ENCODE results near the gene NAALADL2.

Gene NAALADL2

DNA sequence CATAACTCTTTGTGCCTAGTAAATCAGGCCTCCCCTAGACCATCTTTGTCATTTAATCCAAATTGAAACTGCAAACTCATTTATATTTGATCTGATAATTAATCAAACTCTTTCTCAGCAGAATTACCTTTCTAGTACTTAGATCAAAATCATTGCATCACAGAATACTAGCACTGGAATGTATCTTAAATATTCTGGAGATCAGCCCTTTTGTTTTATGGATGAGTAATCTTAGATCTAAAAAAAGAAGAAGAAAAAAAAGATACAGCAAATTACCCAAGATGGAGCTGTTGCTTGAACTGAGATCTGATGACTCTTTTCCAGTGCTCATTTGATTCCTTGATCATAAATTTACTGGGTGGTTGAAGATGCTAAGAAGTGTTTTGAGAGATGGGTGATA, 47.9 kb downstream of the NAALADL2 start:
- no peaks in the 10 kb centered on the region for H3K9me3 ChIP-seq (ENCODE audit: control insufficient read depth, insufficient read depth, low read length)
- H3K4me3 ChIP-seq (ENCODE audit: low read depth, low read length): no peak overlapping the region
- H3K36me3 ChIP-seq (ENCODE audit: control insufficient read depth, insufficient read depth, low read length): no peaks in the 10 kb centered on the region
- H3K27me3 ChIP-seq (ENCODE audit: control insufficient read depth, insufficient read depth, low read length): no peaks in the 10 kb centered on the region
- H3K4me1 ChIP-seq (ENCODE audit: control insufficient read depth, insufficient read depth, low read length): no peaks in the 10 kb centered on the region
- no peak overlapping the region for H3K9ac ChIP-seq (ENCODE audit: low read depth, low read length)

DNA sequence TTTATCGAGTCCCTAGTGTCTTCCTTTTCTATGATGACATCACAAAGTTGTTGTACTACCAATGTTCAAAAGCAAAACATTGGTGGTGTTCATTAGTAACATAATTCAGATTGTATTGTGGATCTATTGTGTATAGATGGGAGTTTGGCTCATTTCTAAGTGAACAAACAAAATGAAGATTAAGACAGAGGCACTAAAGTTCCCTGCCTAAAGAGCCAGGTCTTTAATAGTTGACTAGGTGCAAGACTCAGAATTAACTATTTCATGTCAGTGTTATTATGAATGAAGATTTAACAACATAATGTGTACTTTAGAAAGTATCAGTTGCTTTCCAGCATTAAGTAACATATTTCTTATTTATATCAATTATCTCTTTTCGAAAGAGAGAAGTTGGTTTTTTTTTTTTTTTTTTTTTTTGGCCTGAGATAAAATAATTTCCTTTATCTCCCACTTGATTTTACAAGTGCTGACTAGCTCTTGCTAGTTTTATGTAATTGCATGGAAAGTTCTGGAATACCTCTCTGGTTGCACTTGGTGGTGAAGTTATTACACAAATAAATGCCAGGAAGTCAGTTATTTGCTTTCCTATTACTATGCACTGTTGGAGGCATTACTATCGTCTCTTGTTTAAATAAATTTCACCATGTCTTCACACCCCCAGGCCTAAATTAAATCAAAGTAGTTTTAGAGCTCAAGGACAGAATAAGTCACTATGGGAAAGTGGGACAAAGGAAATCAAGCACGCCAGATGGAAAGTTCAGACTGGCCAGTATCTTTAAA, 48.7 kb downstream of the NAALADL2 start:
- no peaks in the 10 kb centered on the region for H3K36me3 ChIP-seq (ENCODE audit: control insufficient read depth, insufficient read depth, low read length)
- H3K4me1 ChIP-seq (ENCODE audit: control insufficient read depth, insufficient read depth, low read length): no peaks in the 10 kb centered on the region
- no peaks in the 10 kb centered on the region for H3K9me3 ChIP-seq (ENCODE audit: control insufficient read depth, insufficient read depth, low read length)
- H3K27me3 ChIP-seq (ENCODE audit: control insufficient read depth, insufficient read depth, low read length): no peaks in the 10 kb centered on the region
- H3K4me3 ChIP-seq (ENCODE audit: low read depth, low read length): no peak overlapping the region
- no peak overlapping the region for H3K9ac ChIP-seq (ENCODE audit: low read depth, low read length)

DNA sequence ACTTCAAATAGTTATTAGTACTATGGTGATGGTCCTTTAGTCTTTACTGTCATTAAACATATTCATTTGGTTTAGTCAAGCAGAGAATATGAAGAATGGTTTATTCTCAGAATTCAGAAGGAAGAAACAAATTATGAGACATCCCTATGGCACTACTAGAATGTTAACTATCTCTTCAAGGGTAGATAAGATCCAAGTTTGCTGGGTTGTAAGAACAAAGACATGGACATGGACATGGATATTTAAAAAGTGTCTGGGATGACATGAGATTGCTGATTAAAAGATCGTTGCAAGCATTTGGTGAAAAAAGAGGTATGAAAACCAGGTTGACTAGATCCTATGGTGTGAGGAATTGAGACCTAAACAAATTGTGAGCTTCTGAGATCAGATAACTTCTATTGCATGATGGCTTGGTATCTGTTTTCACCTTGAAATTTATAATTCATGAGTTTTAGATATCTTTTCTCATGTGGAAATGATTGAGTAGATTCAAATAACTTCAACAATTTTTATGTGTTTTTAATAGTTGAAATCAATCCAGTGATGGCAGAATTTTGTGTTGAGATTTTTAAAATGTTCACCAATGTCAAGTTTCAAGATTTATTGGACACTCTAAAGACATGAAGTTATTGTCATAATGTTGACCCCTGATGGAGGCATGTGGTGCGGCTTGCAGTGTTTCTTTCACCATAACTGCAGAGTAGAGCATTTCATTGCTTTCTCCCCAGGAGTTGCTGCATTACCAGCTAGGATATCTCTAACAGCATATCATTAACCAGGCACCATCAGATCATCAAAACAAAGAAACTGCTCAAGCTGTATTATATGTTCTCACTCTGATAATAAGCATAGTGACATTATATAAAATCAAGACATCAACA, 72.6 kb downstream of the NAALADL2 start:
- no peaks in the 10 kb centered on the region for H3K27me3 ChIP-seq (ENCODE audit: control insufficient read depth, insufficient read depth, low read length)
- H3K9me3 ChIP-seq (ENCODE audit: control insufficient read depth, insufficient read depth, low read length): no peaks in the 10 kb centered on the region
- H3K4me3 ChIP-seq (ENCODE audit: low read depth, low read length): no peak overlapping the region
- H3K9ac ChIP-seq (ENCODE audit: low read depth, low read length): no peak overlapping the region
- H3K36me3 ChIP-seq (ENCODE audit: control insufficient read depth, insufficient read depth, low read length): no peaks in the 10 kb centered on the region
- no peaks in the 10 kb centered on the region for H3K4me1 ChIP-seq (ENCODE audit: control insufficient read depth, insufficient read depth, low read length)

DNA sequence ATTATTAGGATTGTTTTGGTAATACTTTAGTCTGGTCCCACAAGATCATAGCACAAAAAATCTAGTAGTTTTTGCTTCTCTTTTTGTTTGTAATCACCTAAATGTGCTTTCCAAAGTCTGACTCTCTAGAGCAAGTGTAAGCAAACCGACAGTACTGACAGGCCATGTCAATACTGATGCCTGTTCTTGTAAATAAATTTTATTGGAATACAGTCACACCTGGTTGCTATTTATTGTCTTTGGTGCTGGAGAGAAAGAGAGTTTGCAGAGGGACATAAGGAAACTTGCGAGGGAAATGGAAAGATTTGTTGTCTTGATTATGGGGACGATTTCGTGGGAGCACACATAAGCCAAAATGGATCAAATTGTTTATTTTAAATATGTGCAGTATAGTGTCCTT, 77.5 kb downstream of the NAALADL2 start:
- H3K4me1 ChIP-seq (ENCODE audit: control insufficient read depth, insufficient read depth, low read length): peaks cover 2% of the 10 kb centered on the region
- H3K27me3 ChIP-seq (ENCODE audit: control insufficient read depth, insufficient read depth, low read length): no peaks in the 10 kb centered on the region
- no peaks in the 10 kb centered on the region for H3K36me3 ChIP-seq (ENCODE audit: control insufficient read depth, insufficient read depth, low read length)
- H3K9ac ChIP-seq (ENCODE audit: low read depth, low read length): no peak overlapping the region
- no peak overlapping the region for H3K4me3 ChIP-seq (ENCODE audit: low read depth, low read length)
- no peaks in the 10 kb centered on the region for H3K9me3 ChIP-seq (ENCODE audit: control insufficient read depth, insufficient read depth, low read length)

DNA sequence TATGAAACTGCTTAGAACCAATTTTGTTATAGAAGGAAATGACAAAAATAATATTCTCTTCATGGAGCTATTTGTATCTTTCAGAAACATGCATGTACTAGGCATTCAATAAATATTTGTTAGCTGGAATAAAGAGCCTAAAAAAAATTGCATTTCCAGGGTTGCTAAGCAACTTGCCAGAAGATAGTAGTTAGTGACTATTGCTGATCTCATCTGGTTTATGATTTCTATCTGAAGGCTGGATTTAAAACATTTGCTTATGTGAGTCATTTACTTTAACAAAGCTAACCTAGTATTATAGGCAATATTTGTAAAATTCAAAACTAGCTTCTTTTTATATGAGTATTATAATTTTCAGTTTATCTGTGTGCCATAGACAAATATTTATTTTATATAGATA, 78.3 kb downstream of the NAALADL2 start:
- Histone ChIP-seq H3K27me3 (ENCODE audit: control insufficient read depth, insufficient read depth, low read length) (no peaks in the 10 kb centered on the region), H3K9ac (ENCODE audit: low read depth, low read length) (no peak overlapping the region), H3K4me1 (ENCODE audit: control insufficient read depth, insufficient read depth, low read length) (peaks cover 2% of the 10 kb centered on the region), H3K9me3 (ENCODE audit: control insufficient read depth, insufficient read depth, low read length) (no peaks in the 10 kb centered on the region), H3K4me3 (ENCODE audit: low read depth, low read length) (no peak overlapping the region), H3K36me3 (ENCODE audit: control insufficient read depth, insufficient read depth, low read length) (no peaks in the 10 kb centered on the region)

DNA sequence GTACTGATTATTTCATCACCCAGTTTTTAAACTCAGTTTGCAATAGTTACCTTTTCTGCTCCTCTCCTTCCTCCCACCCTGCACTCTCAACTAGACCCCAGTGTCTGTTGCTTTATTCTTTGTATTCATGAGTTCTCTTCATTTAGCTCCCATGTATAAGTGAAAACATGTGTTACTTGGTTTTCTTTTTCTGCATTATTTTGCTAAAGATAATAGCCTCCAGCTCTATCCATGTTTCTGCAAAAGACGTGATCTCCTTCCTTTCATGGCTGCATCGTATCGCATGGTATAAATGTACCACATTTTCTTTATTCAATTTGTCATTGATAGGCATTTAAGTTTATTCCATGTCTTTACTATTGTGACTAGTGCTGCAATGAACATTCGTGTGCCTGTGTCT, 79.0 kb downstream of the NAALADL2 start:
- Histone ChIP-seq H3K9ac (ENCODE audit: low read depth, low read length) (no peak overlapping the region), H3K4me3 (ENCODE audit: low read depth, low read length) (no peak overlapping the region), H3K27me3 (ENCODE audit: control insufficient read depth, insufficient read depth, low read length) (no peaks in the 10 kb centered on the region), H3K4me1 (ENCODE audit: control insufficient read depth, insufficient read depth, low read length) (peaks cover 2% of the 10 kb centered on the region), H3K9me3 (ENCODE audit: control insufficient read depth, insufficient read depth, low read length) (no peaks in the 10 kb centered on the region), H3K36me3 (ENCODE audit: control insufficient read depth, insufficient read depth, low read length) (no peaks in the 10 kb centered on the region)

DNA sequence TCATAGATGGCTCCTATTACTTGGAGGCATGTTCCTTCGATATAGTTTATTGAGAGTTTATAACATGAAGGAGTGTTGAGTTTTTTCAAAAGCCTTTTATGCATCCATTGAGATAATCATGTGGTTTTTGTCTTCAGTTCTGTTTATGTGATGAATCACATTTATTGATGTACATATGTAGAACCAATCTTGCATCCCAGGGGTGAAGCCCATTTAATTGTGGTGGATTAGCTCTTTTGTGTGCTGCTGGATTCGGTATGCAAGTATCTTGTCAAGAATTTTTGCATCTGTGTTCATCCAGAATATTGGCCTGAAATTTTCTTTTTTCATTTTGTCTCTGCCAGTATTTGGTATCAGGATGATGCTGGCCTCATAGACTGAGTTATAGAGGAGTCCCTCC, 81.0 kb downstream of the NAALADL2 start:
- H3K4me1 ChIP-seq (ENCODE audit: control insufficient read depth, insufficient read depth, low read length): peaks cover 2% of the 10 kb centered on the region
- no peaks in the 10 kb centered on the region for H3K9me3 ChIP-seq (ENCODE audit: control insufficient read depth, insufficient read depth, low read length)
- H3K27me3 ChIP-seq (ENCODE audit: control insufficient read depth, insufficient read depth, low read length): no peaks in the 10 kb centered on the region
- no peak overlapping the region for H3K4me3 ChIP-seq (ENCODE audit: low read depth, low read length)
- H3K36me3 ChIP-seq (ENCODE audit: control insufficient read depth, insufficient read depth, low read length): no peaks in the 10 kb centered on the region
- no peak overlapping the region for H3K9ac ChIP-seq (ENCODE audit: low read depth, low read length)

DNA sequence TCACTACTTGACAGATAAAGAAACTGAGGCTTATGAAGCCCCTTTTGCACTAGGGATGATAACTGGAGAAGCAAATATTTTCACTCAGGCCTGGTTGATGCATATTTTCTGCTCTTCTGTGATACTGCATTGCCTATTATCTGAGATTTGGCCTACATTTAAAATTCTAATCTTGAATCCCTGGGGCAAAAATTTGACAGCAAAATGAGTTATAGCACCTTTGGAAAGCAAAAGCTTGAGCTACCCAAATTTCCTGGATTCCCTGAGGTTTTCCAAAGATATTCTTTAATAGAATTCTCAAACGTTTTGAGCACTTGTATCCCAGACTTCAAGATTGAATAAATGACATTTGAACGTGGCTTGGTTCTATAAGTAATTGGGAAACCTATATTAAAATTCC, 86.1 kb downstream of the NAALADL2 start:
- no peaks in the 10 kb centered on the region for H3K4me1 ChIP-seq (ENCODE audit: control insufficient read depth, insufficient read depth, low read length)
- H3K4me3 ChIP-seq (ENCODE audit: low read depth, low read length): no peak overlapping the region

DNA sequence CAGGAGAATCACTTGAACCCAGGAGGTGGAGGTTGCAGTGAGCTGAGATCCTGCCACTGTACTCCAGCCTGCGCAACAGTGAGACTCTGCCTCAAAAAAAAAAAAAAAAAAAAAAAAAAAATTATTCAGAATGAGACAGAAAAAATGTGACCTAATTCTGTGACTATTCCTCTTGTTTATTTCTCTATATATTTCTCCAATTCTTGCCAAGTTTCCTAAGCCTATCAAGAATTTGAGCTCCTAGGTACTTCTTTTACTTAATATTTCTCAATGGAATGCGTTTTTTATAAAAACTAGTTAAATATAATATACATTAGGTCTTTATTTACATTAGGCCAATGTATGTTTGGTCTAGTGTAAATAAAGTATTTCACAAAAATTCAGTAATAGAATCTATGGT, 86.8 kb downstream of the NAALADL2 start:
- Histone ChIP-seq H3K27me3 (ENCODE audit: control insufficient read depth, insufficient read depth, low read length) (no peaks in the 10 kb centered on the region), H3K4me1 (ENCODE audit: control insufficient read depth, insufficient read depth, low read length) (no peaks in the 10 kb centered on the region)

More for the DNA sequence above, 86.1 kb downstream of the NAALADL2 start:
- no peaks in the 10 kb centered on the region for H3K36me3 ChIP-seq (ENCODE audit: control insufficient read depth, insufficient read depth, low read length)
- H3K27me3 ChIP-seq (ENCODE audit: control insufficient read depth, insufficient read depth, low read length): no peaks in the 10 kb centered on the region
- no peak overlapping the region for H3K9ac ChIP-seq (ENCODE audit: low read depth, low read length)
- H3K9me3 ChIP-seq (ENCODE audit: control insufficient read depth, insufficient read depth, low read length): no peaks in the 10 kb centered on the region

DNA sequence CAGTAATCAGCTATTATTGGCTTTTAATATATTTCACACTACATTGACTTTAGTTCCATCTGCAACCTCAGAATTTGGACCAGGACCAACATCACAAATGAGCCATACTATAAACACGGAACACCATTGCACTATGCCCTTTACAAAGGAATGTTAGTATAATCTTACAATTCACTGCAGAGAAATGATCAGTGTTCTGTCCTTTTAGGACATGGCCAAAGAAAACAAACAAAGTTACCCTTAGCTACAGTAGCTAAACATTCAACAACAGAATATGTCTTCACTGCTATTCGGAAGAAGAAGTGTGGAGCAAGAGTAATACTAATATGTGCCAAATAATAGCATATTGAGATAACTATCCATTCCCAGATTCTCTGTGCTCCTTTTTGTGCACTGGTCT, 90.4 kb downstream of the NAALADL2 start:
- Histone ChIP-seq H3K4me1 (ENCODE audit: control insufficient read depth, insufficient read depth, low read length) (peaks cover 5% of the 10 kb centered on the region), H3K27me3 (ENCODE audit: control insufficient read depth, insufficient read depth, low read length) (no peaks in the 10 kb centered on the region), H3K4me3 (ENCODE audit: low read depth, low read length) (no peak overlapping the region), H3K9me3 (ENCODE audit: control insufficient read depth, insufficient read depth, low read length) (no peaks in the 10 kb centered on the region), H3K36me3 (ENCODE audit: control insufficient read depth, insufficient read depth, low read length) (no peaks in the 10 kb centered on the region), H3K9ac (ENCODE audit: low read depth, low read length) (no peak overlapping the region)

More for the DNA sequence above, 86.8 kb downstream of the NAALADL2 start:
- H3K9ac ChIP-seq (ENCODE audit: low read depth, low read length): no peak overlapping the region
- no peaks in the 10 kb centered on the region for H3K9me3 ChIP-seq (ENCODE audit: control insufficient read depth, insufficient read depth, low read length)
- H3K4me3 ChIP-seq (ENCODE audit: low read depth, low read length): no peak overlapping the region
- no peaks in the 10 kb centered on the region for H3K36me3 ChIP-seq (ENCODE audit: control insufficient read depth, insufficient read depth, low read length)

DNA sequence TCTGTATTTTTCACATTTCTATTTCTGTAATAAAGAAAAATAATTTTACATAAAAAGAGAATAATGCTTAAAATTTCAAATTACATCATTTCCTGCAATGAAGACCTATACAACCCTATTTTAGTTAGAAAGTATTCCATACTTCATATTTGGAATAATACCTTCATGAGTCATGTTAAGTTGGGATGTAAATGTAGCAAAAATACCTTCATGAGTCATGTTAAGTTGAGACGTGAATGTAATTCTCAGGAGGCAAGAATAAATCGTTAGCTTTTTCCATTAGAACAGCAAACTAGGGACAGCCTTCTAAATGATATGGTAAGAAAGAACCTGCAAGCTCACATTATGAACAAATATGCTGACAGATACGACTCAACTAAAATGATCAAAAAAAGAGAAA, 91.9 kb downstream of the NAALADL2 start:
- Histone ChIP-seq H3K27me3 (ENCODE audit: control insufficient read depth, insufficient read depth, low read length) (no peaks in the 10 kb centered on the region), H3K4me1 (ENCODE audit: control insufficient read depth, insufficient read depth, low read length) (peaks cover 10% of the 10 kb centered on the region), H3K4me3 (ENCODE audit: low read depth, low read length) (no peak overlapping the region), H3K9me3 (ENCODE audit: control insufficient read depth, insufficient read depth, low read length) (no peaks in the 10 kb centered on the region), H3K36me3 (ENCODE audit: control insufficient read depth, insufficient read depth, low read length) (no peaks in the 10 kb centered on the region), H3K9ac (ENCODE audit: low read depth, low read length) (no peak overlapping the region)

DNA sequence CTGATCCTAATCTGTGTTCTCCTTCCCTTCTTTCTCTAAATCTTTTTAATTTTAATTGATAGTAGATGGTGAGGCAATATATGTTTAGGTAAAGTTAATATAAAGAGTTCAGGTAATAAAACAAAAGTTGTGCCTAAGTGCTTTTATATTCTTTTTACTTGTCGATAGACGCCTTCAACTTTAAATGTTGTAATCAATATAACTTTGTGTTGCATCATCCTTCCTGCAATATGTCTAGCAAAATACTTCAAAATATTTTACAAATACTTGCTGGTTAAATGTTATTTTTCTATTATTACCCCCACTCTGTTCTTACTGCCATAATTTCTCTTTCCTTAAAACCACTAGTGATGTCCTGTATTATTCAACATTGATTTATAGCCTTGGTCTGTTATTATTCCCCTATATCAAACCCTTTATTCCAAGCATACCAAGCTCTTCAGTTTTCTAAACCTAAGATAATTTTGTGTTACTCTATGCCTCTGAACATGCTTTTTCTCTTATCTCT, 92.4 kb downstream of the NAALADL2 start:
- H3K9ac ChIP-seq (ENCODE audit: low read depth, low read length): no peak overlapping the region
- H3K36me3 ChIP-seq (ENCODE audit: control insufficient read depth, insufficient read depth, low read length): no peaks in the 10 kb centered on the region
- no peaks in the 10 kb centered on the region for H3K9me3 ChIP-seq (ENCODE audit: control insufficient read depth, insufficient read depth, low read length)
- no peak overlapping the region for H3K4me3 ChIP-seq (ENCODE audit: low read depth, low read length)
- H3K4me1 ChIP-seq (ENCODE audit: control insufficient read depth, insufficient read depth, low read length): peaks cover 10% of the 10 kb centered on the region
- H3K27me3 ChIP-seq (ENCODE audit: control insufficient read depth, insufficient read depth, low read length): no peaks in the 10 kb centered on the region

All from iPS-15b (cell line).